HUES48 (cell line): ENCODE results near the gene SEC14L1.

Experiments
- H3K27ac ChIP-seq: one replicate; pipeline ENCODE4 v1.7.0; 2013; ENCODE audit warnings: low read depth, low read length, inconsistent platforms
- H3K27me3 ChIP-seq: 2 replicates; pipeline ENCODE4 v1.6.1; 2013; ENCODE audit warnings: mild to moderate bottlenecking, low read length; ENCODE audit not compliant: control insufficient read depth, insufficient read depth
- H3K36me3 ChIP-seq: 2 replicates; pipeline ENCODE4 v1.6.1; 2013; ENCODE audit warnings: low read length; ENCODE audit not compliant: control insufficient read depth, insufficient read depth
- H3K4me1 ChIP-seq: 2 replicates; pipeline ENCODE4 v1.6.1; 2013; ENCODE audit warnings: mild to moderate bottlenecking, low read length; ENCODE audit not compliant: control insufficient read depth, insufficient read depth
- H3K4me3 ChIP-seq: 2 replicates; pipeline ENCODE4 v1.5.1; 2013; ENCODE audit warnings: mild to moderate bottlenecking, low read depth, low read length
- H3K9ac ChIP-seq: 2 replicates; pipeline ENCODE4 v1.6.1; 2013; ENCODE audit warnings: mild to moderate bottlenecking, low read depth, low read length, moderate library complexity
- H3K9me3 ChIP-seq: 2 replicates; pipeline ENCODE4 v1.6.1; 2013; ENCODE audit warnings: low read length; ENCODE audit not compliant: control insufficient read depth, insufficient read depth

The SEC14L1 gene

DNA sequence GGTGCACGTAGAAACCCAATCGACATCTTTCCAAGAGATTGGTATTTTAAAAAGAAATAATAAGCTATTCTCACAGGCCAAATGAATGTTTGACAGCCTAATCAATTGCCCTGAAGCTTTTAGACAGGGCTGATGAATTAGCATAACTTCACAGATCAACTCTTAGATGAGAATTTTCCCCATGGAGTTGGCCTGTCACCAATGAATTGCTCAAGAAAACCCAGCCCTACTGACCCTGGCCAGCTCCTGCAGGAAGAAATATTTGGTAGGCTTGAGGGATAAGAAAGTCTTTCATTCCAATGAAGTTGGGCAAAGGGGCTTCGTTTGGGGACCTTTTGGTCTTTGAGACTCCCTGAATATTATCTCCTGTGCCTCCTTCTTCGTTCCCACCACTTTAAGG lies 23.4 kb upstream of the SEC14L1 start:
- Histone ChIP-seq H3K4me1 (no peaks in the 10 kb centered on the region), H3K27ac (no peak overlapping the region), H3K4me3 (no peak overlapping the region), H3K9ac (no peak overlapping the region), H3K36me3 (no peaks in the 10 kb centered on the region), H3K9me3 (no peaks in the 10 kb centered on the region), H3K27me3 (no peaks in the 10 kb centered on the region)

DNA sequence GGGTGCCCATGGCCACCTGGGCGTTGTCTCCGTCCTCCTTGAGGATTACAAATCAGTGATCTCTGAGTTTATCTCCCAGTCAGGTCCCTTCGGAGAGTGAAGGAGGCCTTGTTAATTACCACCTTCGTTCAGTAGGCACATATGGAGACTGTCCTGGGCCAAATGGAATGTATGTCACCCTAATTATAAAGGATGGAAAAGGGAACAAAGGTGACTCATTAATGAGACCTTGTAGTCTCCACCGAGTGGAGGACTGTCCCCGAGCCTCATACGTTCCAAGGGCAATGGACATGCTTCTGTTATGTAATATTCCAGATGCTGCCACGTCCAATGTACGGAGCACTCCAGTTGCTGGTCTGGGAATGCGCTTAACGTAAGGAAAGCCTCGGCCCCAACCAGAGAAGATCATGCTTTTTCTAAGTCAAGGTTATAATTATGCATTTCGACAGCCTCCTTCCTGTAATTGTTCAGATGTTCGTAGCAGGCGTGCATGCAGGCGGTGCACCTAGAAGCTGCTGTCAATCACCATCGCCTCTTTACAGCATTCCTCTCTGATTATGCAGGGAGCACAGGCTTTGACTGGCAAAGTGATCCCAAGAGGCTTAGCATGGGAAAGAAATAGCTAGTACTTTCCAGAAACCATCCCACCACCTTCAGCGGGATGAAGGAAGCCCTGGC lies 22.4 kb upstream of the SEC14L1 start:
- H3K4me3 ChIP-seq = no peak overlapping the region
- H3K36me3 ChIP-seq = no peaks in the 10 kb centered on the region
- no peak overlapping the region for H3K27ac ChIP-seq
- no peaks in the 10 kb centered on the region for H3K9me3 ChIP-seq
- no peaks in the 10 kb centered on the region for H3K27me3 ChIP-seq
- no peaks in the 10 kb centered on the region for H3K4me1 ChIP-seq
- no peak overlapping the region for H3K9ac ChIP-seq

- H3K27me3 ChIP-seq = no peaks in the 10 kb centered on the region
- H3K4me1 ChIP-seq = no peaks in the 10 kb centered on the region
- no peaks in the 10 kb centered on the region for H3K9me3 ChIP-seq
- no peak overlapping the region for H3K27ac ChIP-seq
- H3K36me3 ChIP-seq = no peaks in the 10 kb centered on the region
- H3K9ac ChIP-seq = no peak overlapping the region
- no peak overlapping the region for H3K4me3 ChIP-seq
Observed at GRCh38 chr17:77119668-77120301, 21.0 kb upstream of the SEC14L1 start.

- Histone ChIP-seq H3K9me3 (no peaks in the 10 kb centered on the region), H3K27me3 (no peaks in the 10 kb centered on the region), H3K4me3 (no peak overlapping the region), H3K36me3 (no peaks in the 10 kb centered on the region), H3K27ac (no peak overlapping the region), H3K4me1 (no peaks in the 10 kb centered on the region), H3K9ac (no peak overlapping the region)
Observed at GRCh38 chr17:77120868-77121267, 19.9 kb upstream of the SEC14L1 start.

- H3K27ac ChIP-seq = no peak overlapping the region
Observed at GRCh38 chr17:77124192-77124889, 16.4 kb upstream of the SEC14L1 start.

DNA sequence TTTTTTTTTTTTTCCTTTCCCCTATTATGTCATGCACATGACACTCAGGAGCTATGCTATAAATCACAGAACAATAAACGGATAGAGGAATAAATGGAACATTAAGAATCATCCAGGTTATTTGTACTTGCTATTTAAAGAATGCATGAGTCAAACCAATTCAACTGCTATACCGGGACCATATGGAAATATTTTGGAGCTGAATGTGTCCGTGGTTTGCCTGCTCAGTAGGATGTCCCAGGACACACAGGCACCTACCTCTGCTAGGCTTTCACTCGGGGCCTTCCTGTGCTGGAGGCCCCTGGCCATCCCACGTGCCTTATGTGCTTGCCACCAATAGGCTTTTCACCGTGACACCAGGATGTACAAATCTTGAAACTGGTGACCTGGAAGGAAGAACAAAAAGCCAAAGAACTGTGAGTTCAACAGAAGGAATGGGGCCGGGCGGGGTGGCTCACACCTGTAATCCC lies 15.3 kb upstream of the SEC14L1 start:
- no peak overlapping the region for H3K4me3 ChIP-seq
- H3K9me3 ChIP-seq = no peaks in the 10 kb centered on the region
- H3K27ac ChIP-seq = no peak overlapping the region
- no peaks in the 10 kb centered on the region for H3K36me3 ChIP-seq
- no peaks in the 10 kb centered on the region for H3K27me3 ChIP-seq
- no peaks in the 10 kb centered on the region for H3K4me1 ChIP-seq
- no peak overlapping the region for H3K9ac ChIP-seq

More at GRCh38 chr17:77124192-77124889, 16.4 kb upstream of the SEC14L1 start:
- H3K27me3 ChIP-seq = no peaks in the 10 kb centered on the region
- no peaks in the 10 kb centered on the region for H3K9me3 ChIP-seq
- H3K36me3 ChIP-seq = no peaks in the 10 kb centered on the region
- no peaks in the 10 kb centered on the region for H3K4me1 ChIP-seq
- no peak overlapping the region for H3K4me3 ChIP-seq
- H3K9ac ChIP-seq = no peak overlapping the region

GRCh38 chr17:77126519-77126918 lies 14.2 kb upstream of the SEC14L1 start:
- Histone ChIP-seq H3K9me3 (no peaks in the 10 kb centered on the region), H3K36me3 (no peaks in the 10 kb centered on the region), H3K4me1 (no peaks in the 10 kb centered on the region), H3K4me3 (no peak overlapping the region), H3K27me3 (no peaks in the 10 kb centered on the region), H3K27ac (no peak overlapping the region), H3K9ac (no peak overlapping the region)

- H3K27me3 ChIP-seq = no peaks in the 10 kb centered on the region
- no peak overlapping the region for H3K4me3 ChIP-seq
- no peak overlapping the region for H3K27ac ChIP-seq
- no peaks in the 10 kb centered on the region for H3K9me3 ChIP-seq
- no peak overlapping the region for H3K9ac ChIP-seq
- H3K36me3 ChIP-seq = no peaks in the 10 kb centered on the region
- H3K4me1 ChIP-seq = no peaks in the 10 kb centered on the region
Observed at GRCh38 chr17:77127735-77128361, 12.9 kb upstream of the SEC14L1 start.

DNA sequence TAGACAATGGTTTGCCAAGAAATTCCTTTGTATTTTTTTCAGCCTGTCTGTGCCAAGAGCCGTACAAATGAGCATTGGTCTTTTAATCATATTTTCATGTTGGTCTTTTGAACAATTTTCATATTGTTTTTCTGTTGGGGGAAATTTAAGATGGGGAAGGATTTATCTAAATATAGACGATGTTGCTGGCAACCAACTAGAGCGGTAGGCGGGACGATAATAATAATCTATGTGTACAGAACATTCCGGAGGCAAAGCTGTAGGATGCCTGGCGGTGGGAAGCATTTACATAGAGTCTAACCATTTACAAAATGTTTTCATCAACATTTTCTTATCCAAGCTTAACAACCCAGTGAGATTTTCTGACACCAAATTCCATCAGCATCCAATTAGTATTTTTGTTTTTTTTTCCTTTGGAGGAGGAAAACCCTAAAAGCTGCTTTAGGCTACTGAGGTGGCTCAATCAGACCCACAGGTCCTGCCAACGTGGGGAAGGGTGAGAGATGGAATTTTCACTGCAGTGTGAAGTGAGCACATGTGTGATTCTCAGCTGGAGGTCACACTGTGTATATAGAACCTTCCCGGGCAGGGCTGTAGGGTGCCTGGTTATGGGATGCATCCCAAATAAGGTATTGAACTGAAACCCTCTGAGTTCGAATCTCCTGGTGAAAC lies 11.7 kb upstream of the SEC14L1 start:
- Histone ChIP-seq H3K4me3 (no peak overlapping the region), H3K36me3 (no peaks in the 10 kb centered on the region), H3K4me1 (no peaks in the 10 kb centered on the region), H3K9ac (no peak overlapping the region), H3K27ac (no peak overlapping the region), H3K27me3 (no peaks in the 10 kb centered on the region), H3K9me3 (no peaks in the 10 kb centered on the region)

DNA sequence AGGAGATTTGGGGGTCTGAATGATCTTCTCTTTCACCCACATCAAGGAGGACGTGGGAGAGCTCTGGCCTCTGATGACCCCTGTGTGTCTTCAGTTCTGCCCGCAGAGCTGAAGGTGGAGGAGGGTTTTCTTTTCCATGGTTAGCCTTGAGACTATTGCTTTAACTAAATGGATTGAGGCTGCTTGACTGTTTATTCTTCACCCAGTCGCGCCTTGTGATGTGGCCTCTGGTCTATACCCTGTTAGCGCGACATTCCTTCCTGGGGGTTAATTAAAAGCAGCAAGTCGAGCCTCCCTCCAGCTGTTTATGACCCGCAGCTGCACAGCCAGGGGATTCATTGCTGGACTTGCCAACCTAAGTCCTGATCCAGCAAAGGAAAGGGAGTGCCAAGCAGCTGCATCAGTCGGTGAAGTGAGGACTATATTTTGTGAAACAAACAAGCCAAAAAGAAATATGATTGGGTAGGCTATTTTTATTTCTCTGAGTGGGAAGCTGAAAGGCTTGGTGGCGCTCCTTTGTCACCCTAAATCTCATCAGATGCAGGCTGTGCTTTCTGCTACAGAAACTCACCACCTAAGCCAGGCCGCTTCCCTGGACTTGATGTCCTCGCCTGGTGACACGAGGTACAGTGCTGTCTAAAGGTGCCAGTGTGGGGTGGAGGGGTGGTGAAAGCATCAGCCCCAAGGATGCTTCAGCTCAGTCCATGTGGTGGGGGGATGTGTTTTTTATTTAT lies 11.0 kb upstream of the SEC14L1 start:
- Histone ChIP-seq H3K9ac (no peak overlapping the region), H3K9me3 (no peaks in the 10 kb centered on the region), H3K27me3 (no peaks in the 10 kb centered on the region), H3K27ac (no peak overlapping the region), H3K4me1 (no peaks in the 10 kb centered on the region), H3K36me3 (no peaks in the 10 kb centered on the region), H3K4me3 (no peak overlapping the region)
